Keratinocyte (primary cell): ENCODE data around the gene RBM24. TPM values are rescaled to one million over a fixed set of nuclear protein-coding genes. Genes with fewer than 3 reads are reported as not detected.

ENCODE experiments used
- DNase-seq: peaks from one replicate; pipeline ENCODE4 v3.0.0-alpha.2; 2011; ENCODE audit warnings: low read depth, missing footprints, low spot score
- FAIRE-seq: peaks from 2 replicates; lab custom pipeline; 2011; peaks lifted over from hg19 to GRCh38; lab: Jason Lieb, UNC
- H2AFZ ChIP-seq: 2 replicates; pipeline ENCODE4 v1.6.0; 2012; ENCODE audit warnings: low read length, control low read depth, inconsistent platforms; ENCODE audit not compliant: control insufficient read depth
- H3K27ac ChIP-seq: 2 replicates; pipeline ENCODE4 v1.5.1; 2011; ENCODE audit warnings: low read length; ENCODE audit not compliant: control insufficient read depth, insufficient read depth
- H3K27me3 ChIP-seq: 3 replicates; pipeline ENCODE4 v1.6.0; 2011; ENCODE audit warnings: low read length; ENCODE audit not compliant: control insufficient read depth, insufficient read depth; ENCODE audit errors: extremely low read depth
- H3K36me3 ChIP-seq, 2 experiments: 2 replicates in 1 of 2; 3 replicates in 1 of 2; pipeline ENCODE4 v1.5.1; 2011; ENCODE audit warnings: low read length in 2 of 2, mild to moderate bottlenecking in 1 of 2; ENCODE audit not compliant: control insufficient read depth in 2 of 2, insufficient read depth in 2 of 2; ENCODE audit errors: extremely low read depth in 1 of 2
- H3K4me1 ChIP-seq: 3 replicates; pipeline ENCODE4 v1.5.1; 2011; ENCODE audit warnings: low read length; ENCODE audit not compliant: control insufficient read depth, insufficient read depth; ENCODE audit errors: extremely low read depth
- H3K4me2 ChIP-seq: 3 replicates; pipeline ENCODE4 v1.6.0; 2011; ENCODE audit warnings: low read depth, low read length; ENCODE audit not compliant: control insufficient read depth, insufficient read depth; ENCODE audit errors: extremely low read depth
- H3K4me3 ChIP-seq, 3 experiments: fragments of 200-600 bp in 1 of 3; sonication (generic) in 1 of 3; 2 replicates in 2 of 3; 3 replicates in 1 of 3; pipeline ENCODE4 v1.5.1; 2011 to 2016; ENCODE audit warnings: low read length in 3 of 3, mild to moderate bottlenecking in 3 of 3, control low read depth in 2 of 3, inconsistent platforms in 1 of 3, low read depth in 1 of 3, mixed read lengths in 1 of 3, mixed run types in 1 of 3, moderate library complexity in 1 of 3; ENCODE audit not compliant: control insufficient read depth in 2 of 3, insufficient read depth in 2 of 3; ENCODE audit errors: extremely low read depth in 1 of 3
- H3K79me2 ChIP-seq: 2 replicates; pipeline ENCODE4 v1.6.0; 2012; ENCODE audit warnings: low read length; ENCODE audit not compliant: control insufficient read depth, insufficient read depth
- H3K9ac ChIP-seq: 3 replicates; pipeline ENCODE4 v1.6.0; 2011; ENCODE audit warnings: low read length; ENCODE audit not compliant: control insufficient read depth, insufficient read depth; ENCODE audit errors: extremely low read depth
- H3K9me1 ChIP-seq: 3 replicates; pipeline ENCODE4 v1.6.0; 2011; ENCODE audit warnings: low read length; ENCODE audit not compliant: control insufficient read depth, insufficient read depth; ENCODE audit errors: extremely low read depth
- H3K9me3 ChIP-seq: 2 replicates; pipeline ENCODE4 v1.5.1; 2012; ENCODE audit warnings: low read depth, low read length; ENCODE audit not compliant: control insufficient read depth
- H4K20me1 ChIP-seq: 3 replicates; pipeline ENCODE4 v1.6.0; 2011; ENCODE audit warnings: low read length; ENCODE audit not compliant: control insufficient read depth, insufficient read depth; ENCODE audit errors: extremely low read depth
- CTCF ChIP-seq, 3 experiments: IDR thresholded peaks in 1 of 3; conservative IDR thresholded peaks in 1 of 3; optimal IDR thresholded peaks in 1 of 3; 2 replicates in 2 of 3; 3 replicates in 1 of 3; pipeline versions ENCODE3 to v1.5.1; 2011; ENCODE audit warnings: low read length in 3 of 3, mild to moderate bottlenecking in 3 of 3, moderate library complexity in 2 of 3, control low read depth in 1 of 3, inconsistent platforms in 1 of 3; ENCODE audit not compliant: insufficient read depth in 2 of 3; ENCODE audit errors: extremely low read depth in 1 of 3
- EZH2 ChIP-seq: IDR thresholded peaks from one replicate; pipeline ENCODE4 v1.6.1; 2012; ENCODE audit warnings: inconsistent platforms, mild to moderate bottlenecking, low read length, moderate library complexity
- dilution Hi-C: fragments of 300-500 bp; cut with MboI; formaldehyde crosslinking; loops from one replicate; pipeline ENCODE4 v1.7.0; 2020; ENCODE audit warnings: low sequenced_read_pairs; ENCODE audit not compliant: extremely low pct_ligation_motif_present
- polyA plus RNA-seq, 5 experiments: library from polyadenylated mRNA; depleted of rRNA in 3 of 5; stranded (reverse) in 3 of 5; stranded (forward) in 1 of 5; unstranded in 1 of 5; fragments of >200 nt; gene quantifications; 1 replicate in 1 of 5; 2 replicates in 3 of 5; 3 replicates in 1 of 5; pipeline versions ENCODE4 v1.2.1 to v1.2.3, GENCODE V29; 2011 to 2012; ENCODE audit warnings: missing spikeins in 2 of 5, low read depth in 1 of 5, low replicate concordance in 1 of 5

RBM24 gene
- polyA plus RNA-seq, 1 donor (not counting 4 experiments of a cell fraction or from before 2014, with no cell fraction given) = 1.3 TPM

- Histone ChIP-seq H3K4me2 (no peak overlapping the region), H3K36me3 (no peaks in the 10 kb centered on the region), H3K9me3 (no peaks in the 10 kb centered on the region), H3K4me1 (peaks cover 9% of the 10 kb centered on the region), H2AFZ (no peak overlapping the region), H3K9me1 (no peaks in the 10 kb centered on the region), H4K20me1 (no peaks in the 10 kb centered on the region), H3K79me2 (no peaks in the 10 kb centered on the region), H3K27me3 (no peaks in the 10 kb centered on the region), H3K27ac (no peak overlapping the region), H3K9ac (no peak overlapping the region), H3K4me3 (no peak overlapping the region)
- TF ChIP-seq CTCF (optimal IDR thresholded peaks at IDR 0.05 in 1 of 3, IDR thresholded peaks at IDR 0.05 in 1 of 3, conservative IDR thresholded peaks at IDR 0.05 in 1 of 3; ENCODE audit: extremely low read depth in 1 of 3, insufficient read depth in 2 of 3, low read length in 3 of 3) (no peak), EZH2 (no peak)
- no peak for FAIRE-seq
- dilution Hi-C loops = no loop called here
- no peak for DNase-seq
Observed at GRCh38 chr6:17237246-17237645, 43.9 kb upstream of the RBM24 start.

GRCh38 chr6:17239260-17239659, 41.9 kb upstream of the RBM24 start:
- dilution Hi-C loops = no loop called here
- no peak overlapping the region for H3K4me3 ChIP-seq
- no peaks in the 10 kb centered on the region for H3K27me3 ChIP-seq
- H3K27ac ChIP-seq = no peak overlapping the region
- no peaks in the 10 kb centered on the region for H3K9me3 ChIP-seq
- TF ChIP-seq EZH2 (no peak), CTCF (optimal IDR thresholded peaks at IDR 0.05 in 1 of 3, IDR thresholded peaks at IDR 0.05 in 1 of 3, conservative IDR thresholded peaks at IDR 0.05 in 1 of 3; ENCODE audit: extremely low read depth in 1 of 3, insufficient read depth in 2 of 3, low read length in 3 of 3) (no peak)
- H4K20me1 ChIP-seq = no peaks in the 10 kb centered on the region
- no peaks in the 10 kb centered on the region for H3K4me1 ChIP-seq
- FAIRE-seq (no peak), DNase-seq (no peak)
- no peak overlapping the region for H3K4me2 ChIP-seq
- H3K79me2 ChIP-seq = no peaks in the 10 kb centered on the region
- no peaks in the 10 kb centered on the region for H3K36me3 ChIP-seq
- H2AFZ ChIP-seq = no peak overlapping the region
- no peak overlapping the region for H3K9ac ChIP-seq
- H3K9me1 ChIP-seq = no peaks in the 10 kb centered on the region
